ENCODE results near the gene FGFR4.
A peak's percentile ranks its signal among the peaks of the same experiment; 100 is the strongest.

The FGFR4 gene

DNA sequence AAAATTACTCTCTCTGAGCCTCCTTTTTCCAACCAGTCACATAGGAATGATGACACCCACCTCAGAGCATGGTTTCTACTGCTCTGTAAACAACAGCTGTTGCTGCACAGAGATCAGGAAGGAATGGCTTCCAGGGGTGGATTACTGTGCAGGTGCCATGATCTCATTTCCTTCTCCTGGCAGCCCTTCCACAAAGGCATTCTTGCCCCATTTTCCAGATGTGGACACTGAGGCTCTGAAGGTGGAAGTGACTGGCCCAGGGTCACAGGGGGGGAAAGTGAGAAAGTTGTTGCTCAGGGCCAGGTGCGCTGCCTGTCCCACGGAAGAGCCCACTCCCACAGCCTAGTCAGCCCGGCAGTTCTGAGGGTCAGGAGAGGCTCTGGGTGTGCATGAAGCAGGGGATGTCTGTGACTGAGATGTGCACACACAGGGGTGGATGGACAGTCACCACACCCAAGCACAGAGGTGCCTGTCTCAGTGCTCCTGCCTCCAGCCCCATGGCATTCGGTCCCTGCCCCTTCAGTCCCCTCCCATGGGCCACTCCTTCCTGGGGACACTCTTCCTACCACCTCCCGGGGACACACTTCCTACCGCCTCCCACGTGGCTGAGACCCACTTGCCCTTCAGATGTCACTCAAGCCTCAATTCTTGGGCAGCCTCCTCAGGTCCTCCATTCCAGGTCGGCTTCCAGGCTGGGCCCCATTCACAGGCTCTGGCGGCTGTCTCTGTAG is 17.0 kb downstream of the FGFR4 start:
- no peak for DNase-seq

DNA sequence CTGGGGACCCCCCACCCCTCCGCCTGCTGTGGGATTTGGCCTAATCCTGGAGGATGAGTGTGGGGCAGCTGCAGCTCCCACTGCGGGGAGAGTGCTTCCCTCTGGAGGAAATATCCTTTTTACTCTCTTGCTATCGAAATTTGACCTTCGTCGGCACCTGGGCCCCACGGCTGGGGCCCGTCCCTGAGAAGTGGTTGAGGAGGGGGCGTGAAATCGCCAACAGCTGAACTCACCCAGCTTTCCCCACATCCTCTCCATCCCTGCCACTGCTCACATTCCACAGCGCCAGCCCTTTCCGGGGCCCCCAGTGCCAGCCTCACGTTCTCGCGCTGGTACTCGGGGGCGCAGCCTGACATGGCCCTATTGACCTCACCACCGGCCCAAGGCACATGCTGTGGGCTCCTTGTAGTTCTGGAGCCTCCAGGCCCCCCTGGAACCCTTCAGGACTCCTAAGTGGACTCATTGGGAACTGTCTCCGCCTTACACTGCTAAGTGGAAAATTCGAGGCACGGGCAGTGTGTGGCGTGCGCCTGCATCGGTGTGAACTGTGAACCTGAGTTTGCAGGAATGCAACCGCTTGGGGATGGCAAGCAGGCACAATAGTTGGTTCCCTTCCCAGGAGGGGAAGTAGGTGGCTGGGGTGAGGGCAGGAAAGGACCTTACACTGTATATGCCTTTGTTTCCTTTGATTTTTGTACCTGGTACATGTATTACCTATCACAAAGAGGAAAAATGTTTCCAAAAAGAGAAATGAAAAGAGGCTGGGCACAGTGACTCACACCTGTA is 19.2 kb downstream of the FGFR4 start:
- no peak for DNase-seq

DNA sequence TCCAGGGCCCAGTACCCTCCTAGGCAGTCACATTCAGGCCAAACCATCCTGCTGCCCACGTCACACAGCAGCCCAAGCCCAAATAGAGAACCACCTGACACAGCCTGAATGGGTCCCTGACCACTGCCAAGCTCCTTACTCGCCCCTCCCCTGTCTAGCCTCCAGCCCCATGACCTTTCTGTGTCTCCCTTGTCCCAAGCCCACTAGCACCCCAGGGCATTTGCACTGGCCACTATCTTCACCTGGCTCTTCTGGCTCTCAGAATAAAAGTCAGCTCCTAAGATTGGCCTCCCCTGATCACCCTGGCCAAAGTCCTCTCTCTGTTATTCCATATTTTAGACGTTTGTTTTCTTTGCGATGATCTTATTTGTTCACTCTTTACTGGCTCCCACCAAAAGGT is 20.4 kb downstream of the FGFR4 start:
- DNase-seq: no peak

DNA sequence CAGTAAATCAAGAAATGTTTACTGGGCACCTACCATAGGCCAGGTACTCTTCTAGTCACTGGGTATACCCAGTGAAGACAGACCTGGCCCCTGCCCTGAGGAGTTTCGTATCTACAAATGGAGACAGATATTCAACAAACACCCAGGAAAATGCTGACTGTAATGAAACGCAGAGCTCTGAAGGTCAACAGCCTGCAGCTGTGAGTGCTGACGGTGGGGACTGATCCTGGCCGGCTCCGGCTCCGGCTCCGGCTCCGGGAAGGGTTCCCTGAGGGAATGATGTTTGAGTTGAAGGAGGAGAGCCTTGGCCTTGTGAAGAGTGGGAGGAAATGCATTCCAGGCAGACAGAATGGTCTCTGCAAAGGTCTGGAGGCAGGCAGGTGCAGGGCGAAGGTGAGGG is 23.1 kb downstream of the FGFR4 start:
- no peak for DNase-seq

DNA sequence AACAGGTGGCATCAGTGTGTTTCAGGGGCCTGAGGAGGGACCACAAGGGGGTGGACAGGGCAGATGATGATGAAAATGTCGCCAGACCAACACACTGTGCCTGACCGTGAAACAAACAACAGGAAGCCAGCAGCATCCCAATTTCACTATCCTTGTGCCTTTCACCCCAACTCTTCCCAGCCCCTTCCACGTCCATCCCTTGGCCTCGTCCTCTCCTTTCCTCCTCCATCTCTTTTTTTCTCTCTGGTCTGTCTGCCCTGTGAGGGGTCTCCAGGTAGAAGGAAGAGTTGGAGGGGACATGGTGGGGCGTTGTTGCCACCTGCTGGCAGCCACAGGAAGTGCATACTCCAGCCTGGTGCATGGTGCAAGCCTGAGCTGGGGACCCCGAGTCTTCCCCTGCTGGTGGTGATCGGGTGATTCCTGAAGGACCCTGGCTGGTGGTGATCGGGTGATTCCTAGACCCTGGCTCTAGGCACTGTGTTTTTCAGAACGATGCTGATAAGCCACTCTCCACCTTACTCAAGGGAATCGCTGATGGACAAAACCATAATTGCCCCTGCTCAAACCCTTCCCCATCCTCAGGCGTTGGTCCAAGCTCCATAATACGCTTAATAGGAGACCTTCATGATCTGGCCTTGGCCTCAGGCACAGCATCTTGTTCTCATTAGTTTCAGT is 25.1 kb downstream of the FGFR4 start:
- DNase-seq: peak; percentile 88

DNA sequence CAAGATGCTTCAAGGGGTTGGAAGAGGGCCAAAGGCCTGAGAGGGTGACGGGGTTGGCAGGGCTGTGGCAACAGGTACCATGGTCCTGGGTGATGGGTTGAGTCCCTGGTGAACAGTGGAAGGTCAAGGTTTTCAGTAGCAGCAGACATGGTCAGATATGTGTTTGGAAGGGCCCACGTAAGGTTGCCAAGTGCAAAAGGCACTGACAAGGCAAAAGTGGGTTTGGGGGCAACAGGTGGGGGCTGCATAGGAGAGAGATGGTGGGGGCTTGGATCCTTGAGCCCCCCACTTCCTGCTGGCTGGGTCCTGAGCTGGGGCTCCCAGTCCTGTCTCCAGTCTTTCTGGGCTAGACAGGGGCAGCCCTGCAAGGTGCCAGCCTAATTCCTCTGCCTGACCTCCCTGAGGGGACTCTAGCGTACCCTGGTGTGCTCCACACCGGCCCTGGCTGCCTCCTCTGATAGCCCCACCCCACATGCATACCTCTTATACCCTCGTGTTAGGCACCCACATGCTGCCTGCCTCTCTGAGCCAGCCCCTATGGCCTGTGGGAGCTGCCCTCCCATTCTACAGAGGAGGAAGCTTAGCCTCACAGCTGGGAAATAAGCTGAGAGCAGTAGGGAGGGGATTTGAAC is 26.0 kb downstream of the FGFR4 start:
- no peak for DNase-seq

DNA sequence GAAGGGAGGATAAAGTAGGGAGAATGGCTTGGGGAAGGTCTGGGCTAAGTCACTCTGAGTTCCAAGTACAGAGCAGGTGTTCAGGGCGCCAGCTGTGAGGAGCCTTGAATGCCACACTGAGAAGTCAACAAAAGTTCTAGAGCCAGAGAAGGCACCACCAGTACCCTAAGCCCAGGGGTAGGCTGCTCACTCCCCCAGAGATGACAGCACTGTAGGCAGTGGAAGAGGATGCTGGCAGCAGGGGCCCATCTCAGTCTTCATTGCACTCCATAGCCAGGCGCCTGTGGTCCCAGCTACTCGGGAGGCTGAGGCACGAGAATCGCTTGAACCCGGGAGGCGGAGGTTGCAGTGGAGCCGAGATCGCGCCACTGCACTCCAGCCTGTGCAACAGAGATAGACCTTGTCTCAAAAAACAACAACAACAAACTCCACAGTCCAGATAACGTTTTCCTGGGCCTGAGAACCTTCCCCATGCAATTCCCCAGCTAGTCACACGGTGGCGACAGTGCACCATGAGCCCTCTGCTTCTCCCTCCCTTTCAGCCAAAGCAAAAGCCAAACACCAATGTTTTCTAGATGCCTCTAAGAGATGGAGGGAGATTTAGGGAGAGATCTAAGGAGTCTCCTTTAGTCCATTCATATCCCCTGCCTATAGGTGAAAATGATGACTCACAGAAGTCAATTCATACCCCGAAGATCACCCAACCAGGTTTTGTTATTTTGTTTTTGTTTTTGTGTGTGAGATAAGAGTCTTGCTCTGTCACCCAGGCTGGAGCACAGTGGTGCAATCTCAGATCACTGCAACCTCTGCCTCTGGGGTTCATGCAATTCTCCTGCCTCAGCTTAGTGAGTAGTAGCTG is 27.1 kb downstream of the FGFR4 start:
- peak; percentile 93 for DNase-seq

DNA sequence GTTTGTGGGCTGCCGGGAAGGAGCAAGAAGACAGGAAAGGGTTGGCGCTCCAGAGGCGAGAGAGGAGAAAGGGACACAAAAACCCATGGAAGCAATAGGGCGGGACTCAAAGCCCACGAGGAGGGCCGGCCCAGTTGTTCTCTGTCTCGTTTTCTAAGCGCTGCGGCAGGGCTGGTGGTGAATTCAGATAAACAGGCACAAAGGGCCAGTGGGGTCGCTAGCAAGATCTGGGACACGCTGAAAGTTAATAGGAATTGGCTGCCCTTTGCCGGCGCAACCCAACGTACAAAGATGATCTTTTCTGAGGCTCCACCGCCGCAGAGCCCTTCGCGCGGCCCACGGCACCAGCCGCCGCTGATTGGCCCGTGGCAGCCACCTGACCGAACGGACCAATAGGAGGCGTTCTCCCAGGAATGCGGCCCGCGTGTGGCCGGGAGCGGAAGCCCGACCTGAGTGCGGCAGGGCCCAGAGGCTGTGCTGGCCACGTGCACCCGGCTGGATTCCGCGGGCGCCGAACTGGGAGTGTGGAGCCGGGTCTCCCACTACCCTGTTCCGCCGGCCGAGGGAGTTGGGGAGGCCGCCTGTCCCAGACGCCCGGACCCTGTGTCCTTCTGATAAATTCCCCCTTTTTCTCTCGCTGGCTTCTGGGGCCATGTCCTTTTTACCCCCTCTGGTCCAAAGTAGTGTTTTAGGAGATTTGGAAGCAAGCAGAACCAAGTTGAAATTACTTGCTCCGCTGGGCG is 30.1 kb downstream of the FGFR4 start:
- peak; percentile 91 for DNase-seq

DNA sequence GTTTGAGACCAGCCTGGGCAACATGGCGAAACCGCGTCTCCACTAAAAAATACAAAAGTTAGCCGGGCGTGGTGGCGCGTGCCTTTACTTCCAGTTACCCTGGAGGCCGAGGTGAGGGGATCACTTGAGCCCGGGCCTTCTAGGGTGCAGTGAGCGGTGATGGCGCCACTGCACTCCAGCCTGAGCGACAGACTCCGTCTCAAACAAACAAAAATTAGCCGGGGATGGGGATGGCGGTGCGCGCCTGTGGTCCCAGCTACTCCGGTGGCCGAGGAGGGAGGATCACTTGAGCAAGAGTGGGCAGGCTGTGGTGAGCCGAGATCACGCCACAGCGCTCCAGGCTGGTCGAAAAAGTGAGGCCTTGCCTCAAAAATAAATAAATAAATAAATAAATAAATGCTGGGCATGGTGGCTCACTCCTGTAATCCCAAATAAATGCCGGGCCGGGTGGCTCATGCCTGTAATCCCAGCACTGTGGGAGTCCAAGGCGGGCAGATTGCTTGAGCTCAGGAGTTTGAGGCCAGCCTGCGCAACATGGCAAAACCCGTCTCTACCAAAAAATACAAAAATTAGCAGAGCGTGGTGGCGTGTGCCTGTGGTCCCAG is 30.8 kb downstream of the FGFR4 start:
- DNase-seq: no peak

DNA sequence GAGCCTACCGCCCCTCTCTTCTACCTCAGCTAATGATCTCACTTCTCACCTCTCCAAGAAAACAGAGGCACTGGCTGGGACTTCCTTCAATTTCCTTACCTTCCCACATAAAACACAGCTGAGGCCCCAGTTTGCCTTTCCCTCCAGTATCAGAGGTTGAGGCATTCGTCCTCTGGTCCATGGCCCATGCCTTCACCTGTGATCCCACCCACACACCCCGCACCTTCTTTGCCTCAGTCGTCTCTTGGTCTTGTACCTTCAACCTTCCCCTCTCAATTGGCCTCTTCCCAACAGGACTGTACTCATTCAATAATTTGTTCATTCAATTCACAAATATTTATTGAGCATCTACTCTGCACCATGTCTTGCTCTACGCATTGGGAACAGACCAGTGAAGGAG is 35.9 kb downstream of the FGFR4 start:
- no peak for DNase-seq

DNA sequence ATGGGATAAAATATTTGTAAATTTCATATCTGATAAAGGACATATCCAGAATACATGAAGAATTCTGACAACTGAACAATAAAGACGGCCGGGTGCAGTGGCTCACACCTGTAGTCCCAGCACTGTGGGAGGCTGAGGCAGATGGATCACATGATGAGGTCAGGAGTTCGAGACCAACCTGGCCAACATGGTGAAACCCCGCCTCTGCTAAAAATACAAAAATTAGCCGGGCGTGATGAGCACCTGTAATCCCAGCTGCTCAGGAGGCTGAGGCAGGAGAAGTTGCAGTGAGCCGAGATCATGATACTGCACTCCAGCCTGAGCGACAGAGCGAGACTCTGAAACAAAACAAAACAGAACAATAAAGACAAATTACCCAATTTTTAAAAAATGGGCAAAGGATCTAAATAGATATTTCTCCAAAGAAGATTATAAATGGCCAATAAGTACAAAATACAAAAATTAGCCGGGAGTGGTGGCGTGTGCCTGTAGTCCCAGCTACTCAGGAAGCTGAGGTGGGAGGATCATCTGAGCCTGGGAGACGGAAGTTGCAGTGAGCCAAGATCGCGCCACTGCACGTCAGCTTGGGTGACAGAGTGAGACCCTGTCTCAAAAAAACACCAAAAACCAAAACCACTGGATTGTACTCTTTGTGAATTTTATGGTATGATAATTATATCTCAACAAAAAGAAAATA is 37.2 kb downstream of the FGFR4 start:
- DNase-seq: no peak

DNA sequence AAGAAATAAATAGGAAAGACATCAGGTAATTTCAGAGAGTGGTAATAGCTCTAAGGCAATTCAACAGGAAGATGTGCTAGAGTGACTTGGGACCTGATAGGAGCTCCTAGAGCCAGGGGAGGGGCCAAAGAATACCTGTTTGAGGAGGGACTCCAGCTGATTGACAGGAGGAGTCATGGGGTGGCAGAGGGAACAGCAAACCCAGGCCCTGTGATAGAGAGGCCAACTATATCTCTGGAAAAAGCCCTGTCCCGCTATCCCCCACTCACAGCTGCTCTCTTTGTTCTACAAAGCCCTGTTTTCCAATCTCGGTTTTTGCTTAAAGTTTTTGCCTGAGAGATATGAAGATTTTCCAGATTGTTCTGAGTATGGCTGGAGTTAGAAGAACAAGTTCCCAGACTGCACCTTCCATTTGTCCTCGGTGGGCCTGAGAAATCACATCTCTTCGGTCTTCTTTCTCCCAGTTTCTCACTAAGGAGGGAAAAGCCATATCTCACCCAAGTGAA is 37.8 kb downstream of the FGFR4 start:
- DNase-seq: no peak

DNA sequence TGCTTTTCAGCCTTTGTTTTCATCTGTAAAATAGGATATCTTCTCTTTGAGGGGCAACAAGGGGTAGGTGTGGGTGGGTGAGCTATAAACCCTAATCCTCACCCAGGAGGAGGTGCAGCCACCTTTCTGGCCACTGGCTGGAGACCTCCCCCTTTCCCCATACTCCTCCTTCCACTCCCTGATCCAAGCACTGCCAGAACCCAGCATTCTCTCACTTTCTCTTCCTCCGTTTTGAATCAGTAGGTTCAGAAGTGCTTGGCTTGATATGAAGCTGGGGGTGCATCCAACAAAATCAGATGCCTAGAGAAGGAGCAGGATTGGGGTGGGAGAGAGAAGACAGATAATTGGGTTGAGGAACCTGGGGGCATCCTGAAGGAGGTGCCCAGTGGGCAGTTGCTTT is 40.1 kb downstream of the FGFR4 start:
- no peak for DNase-seq

DNA sequence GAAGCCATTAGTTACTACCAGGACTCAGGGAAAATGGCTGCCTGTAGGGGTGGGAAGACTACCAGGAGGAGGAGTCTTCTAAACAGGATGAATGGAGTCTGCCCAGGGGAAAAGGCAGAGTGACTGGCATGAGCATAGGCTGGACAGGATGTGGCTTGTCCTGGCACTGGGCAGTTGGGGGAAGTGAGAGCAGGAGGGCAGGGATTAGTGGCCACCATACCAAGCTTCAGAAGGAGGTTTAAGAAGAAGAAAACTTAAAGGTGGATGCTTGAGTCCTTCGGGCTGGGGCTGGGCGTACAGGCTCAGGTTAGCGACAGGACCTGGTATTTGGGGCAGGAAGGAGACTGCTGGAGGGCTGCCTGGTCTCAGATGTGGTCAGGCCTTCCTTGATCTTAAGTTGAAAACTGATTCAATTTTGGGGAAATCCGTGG is 41.9 kb downstream of the FGFR4 start:
- DNase-seq: no peak

DNA sequence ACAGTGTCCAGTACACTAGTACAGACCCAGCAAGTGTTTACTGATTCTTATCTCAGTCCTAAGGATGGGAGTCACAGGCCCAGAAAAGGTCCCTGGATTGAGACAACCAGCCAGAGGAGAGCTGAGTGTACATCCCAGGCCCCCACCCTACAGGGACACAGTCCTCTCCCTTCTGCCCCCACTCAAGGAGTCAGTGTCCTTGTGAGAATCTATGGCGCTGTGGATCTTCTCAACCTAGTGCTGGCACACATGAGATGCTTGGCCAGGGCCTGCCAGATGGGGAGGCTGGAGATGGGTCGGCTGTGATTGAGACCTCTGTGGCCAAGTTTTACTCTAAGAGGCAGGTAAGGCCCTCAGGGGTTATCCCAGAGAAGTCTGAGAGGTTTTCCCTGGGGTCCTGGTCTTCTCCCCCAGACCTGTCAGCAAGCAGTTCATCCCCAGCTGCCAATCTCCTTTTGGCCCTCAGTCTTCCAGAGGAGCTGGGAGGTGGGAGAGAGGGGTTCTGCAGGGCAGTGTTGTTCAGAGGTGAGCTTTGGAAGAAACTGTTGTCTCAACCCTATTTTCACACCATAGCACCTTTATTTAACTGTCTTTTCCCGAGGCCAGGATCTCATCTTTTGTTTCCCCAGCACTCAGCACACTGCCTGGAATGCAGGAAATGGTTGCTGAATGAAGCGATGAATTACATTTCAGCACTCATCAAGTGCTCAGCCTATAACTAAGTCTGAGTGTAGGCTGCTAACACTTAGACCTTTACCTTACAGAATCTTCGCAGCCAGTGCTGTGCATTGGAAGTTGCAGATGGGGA is 43.7 kb downstream of the FGFR4 start:
- DNase-seq: no peak

DNA sequence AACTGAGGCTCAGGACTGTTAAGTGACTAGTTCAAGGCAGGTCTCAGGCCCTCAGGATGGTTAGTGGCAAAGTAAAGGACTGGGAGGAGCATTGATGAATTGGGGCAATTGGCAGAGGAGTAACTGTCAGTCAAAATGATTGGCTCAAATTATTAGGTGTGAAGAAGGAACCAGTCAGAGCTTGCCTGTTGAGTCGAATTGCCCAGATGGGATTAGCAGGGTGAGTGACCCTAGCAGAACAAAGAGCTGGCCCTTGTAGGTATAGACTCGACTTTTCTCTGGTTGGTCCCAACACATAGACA is 44.3 kb downstream of the FGFR4 start:
- no peak for DNase-seq

DNA sequence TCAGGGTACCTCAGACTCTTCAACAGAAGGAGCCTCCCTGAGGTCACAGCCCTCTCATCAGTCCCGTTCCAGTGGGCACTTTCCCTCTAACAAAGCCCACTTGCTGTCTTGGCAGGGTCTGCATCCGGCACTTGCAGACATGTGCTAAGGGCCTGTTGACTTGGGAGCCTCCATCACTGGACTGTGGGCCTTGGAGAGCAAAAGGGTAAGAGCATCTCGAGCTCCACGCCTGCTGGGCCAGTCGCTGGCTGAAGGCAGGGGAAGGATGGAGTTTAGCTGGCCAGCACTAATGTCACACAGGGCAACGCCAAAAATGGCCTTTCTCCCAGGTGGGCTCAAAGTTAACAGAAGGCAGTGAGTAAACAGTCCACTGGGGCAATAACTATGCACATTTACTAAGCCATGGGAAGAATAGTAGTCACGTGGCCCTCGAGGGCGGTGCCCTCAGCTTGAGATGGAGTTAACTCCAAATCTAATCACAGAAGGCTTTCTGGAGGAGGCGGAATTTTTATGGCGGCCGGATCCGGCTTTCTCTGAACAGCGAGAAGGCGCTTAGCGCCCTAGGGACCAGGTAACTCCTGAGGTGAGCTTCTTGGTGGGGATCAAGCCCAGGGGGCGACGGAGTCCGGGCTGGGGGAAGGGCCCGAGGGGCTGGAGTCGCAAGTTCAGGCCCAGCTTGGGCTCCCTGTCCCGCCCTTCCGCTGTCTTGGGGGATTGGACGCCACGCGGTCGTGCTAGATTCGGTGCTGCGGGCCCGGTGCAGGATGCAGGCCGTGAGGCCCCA is 44.8 kb downstream of the FGFR4 start:
- no peak for DNase-seq

DNA sequence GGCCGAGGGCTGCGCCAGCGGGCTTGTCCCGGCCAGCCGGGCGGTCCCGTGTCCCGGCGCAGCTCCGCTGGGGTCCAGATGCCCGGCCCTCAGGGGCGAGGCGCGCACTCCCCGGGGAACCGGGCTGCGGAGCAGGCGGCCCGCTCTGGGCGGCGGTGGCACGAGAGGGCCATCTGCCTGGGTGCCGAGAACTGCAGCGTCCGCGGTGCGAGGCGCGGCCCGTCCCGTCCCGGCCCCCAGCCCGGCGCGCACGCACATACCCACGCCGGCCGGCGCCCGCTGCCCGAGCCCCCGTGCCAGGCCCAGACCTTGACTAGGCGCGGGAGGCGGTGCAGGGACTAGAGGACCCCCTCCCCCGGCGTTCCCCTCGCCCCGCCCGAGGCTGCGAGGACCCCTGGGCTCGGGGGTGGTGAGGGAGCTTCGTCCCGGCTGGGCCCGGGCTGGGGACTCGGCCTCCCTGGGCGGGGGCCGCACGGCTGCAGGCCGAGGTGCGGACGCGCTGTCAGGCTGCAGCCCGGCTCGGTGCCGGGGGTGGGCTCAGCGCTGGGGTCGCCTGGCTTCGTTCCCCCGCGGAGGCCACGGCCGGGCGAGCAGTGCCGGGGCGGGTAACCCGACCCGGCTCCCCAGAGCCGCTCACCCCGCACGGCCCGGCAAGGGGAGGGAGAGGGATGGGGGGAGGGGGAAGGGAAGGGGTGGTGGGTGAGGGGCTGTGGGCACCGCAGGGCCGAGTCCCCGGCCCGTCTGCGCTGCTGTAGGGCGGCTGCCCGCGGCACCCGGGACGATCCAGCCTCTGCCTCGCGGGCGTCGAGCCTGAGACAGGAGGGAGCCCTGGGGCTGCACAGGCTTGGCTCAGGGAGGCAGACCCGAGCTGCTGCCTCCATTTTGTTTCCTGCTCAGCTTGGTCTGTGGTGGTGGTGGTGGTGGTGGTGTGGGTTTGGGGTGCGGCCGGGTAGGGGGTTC is 45.7 kb downstream of the FGFR4 start:
- no peak for DNase-seq
